Skeletal muscle satellite cell (primary cell): ENCODE results near the gene SAMSN1.

Experiments
- H3K27me3 ChIP-seq: 2 replicates; pipeline ENCODE4 v1.7.0; 2013; ENCODE audit warnings: low read length; ENCODE audit not compliant: control insufficient read depth, insufficient read depth
- H3K36me3 ChIP-seq: 2 replicates; pipeline ENCODE4 v1.7.0; 2013; ENCODE audit warnings: mild to moderate bottlenecking, control low read depth, low read length; ENCODE audit not compliant: insufficient read depth
- H3K4me1 ChIP-seq: 2 replicates; pipeline ENCODE4 v1.7.0; 2013; ENCODE audit warnings: low read length; ENCODE audit not compliant: control insufficient read depth, insufficient read depth
- H3K4me2 ChIP-seq: 2 replicates; pipeline ENCODE4 v1.7.0; 2013; ENCODE audit warnings: mild to moderate bottlenecking, low read length
- H3K4me3 ChIP-seq: 2 replicates; pipeline ENCODE4 v1.7.0; 2013; ENCODE audit warnings: low read length
- H3K9ac ChIP-seq: 2 replicates; pipeline ENCODE4 v1.7.0; 2013; ENCODE audit warnings: mild to moderate bottlenecking, low read depth, low read length, moderate library complexity
- H3K9me3 ChIP-seq: replicated peaks from 2 replicates; pipeline ENCODE4 v1.7.0; 2013; ENCODE audit warnings: mild to moderate bottlenecking, control low read depth, low read length

Gene SAMSN1

GRCh38 chr21:14583629-14584255, 37.6 kb upstream of the SAMSN1 start:
- Histone ChIP-seq H3K36me3 (no peaks in the 10 kb centered on the region), H3K4me1 (no peaks in the 10 kb centered on the region), H3K27me3 (no peaks in the 10 kb centered on the region), H3K9ac (no peak overlapping the region), H3K4me3 (no peak overlapping the region), H3K9me3 (no peaks in the 10 kb centered on the region), H3K4me2 (no peak overlapping the region)

- no peak overlapping the region for H3K9ac ChIP-seq
Measured at GRCh38 chr21:14582934-14583628, 37.0 kb upstream of the SAMSN1 start.

GRCh38 chr21:14581902-14582457, 35.9 kb upstream of the SAMSN1 start:
- H3K36me3 ChIP-seq: no peaks in the 10 kb centered on the region
- H3K4me1 ChIP-seq: no peaks in the 10 kb centered on the region
- H3K4me3 ChIP-seq: no peak overlapping the region
- no peak overlapping the region for H3K4me2 ChIP-seq
- H3K9ac ChIP-seq: no peak overlapping the region
- no peaks in the 10 kb centered on the region for H3K9me3 ChIP-seq
- H3K27me3 ChIP-seq: no peaks in the 10 kb centered on the region

More at GRCh38 chr21:14582934-14583628, 37.0 kb upstream of the SAMSN1 start:
- no peaks in the 10 kb centered on the region for H3K27me3 ChIP-seq
- H3K36me3 ChIP-seq: no peaks in the 10 kb centered on the region
- no peak overlapping the region for H3K4me2 ChIP-seq
- no peaks in the 10 kb centered on the region for H3K4me1 ChIP-seq
- H3K9me3 ChIP-seq: no peaks in the 10 kb centered on the region
- no peak overlapping the region for H3K4me3 ChIP-seq

GRCh38 chr21:14573244-14573643, 27.1 kb upstream of the SAMSN1 start:
- no peaks in the 10 kb centered on the region for H3K4me1 ChIP-seq
- H3K27me3 ChIP-seq: no peaks in the 10 kb centered on the region
- no peak overlapping the region for H3K4me2 ChIP-seq
- H3K4me3 ChIP-seq: no peak overlapping the region
- H3K36me3 ChIP-seq: no peaks in the 10 kb centered on the region
- no peak overlapping the region for H3K9ac ChIP-seq
- no peaks in the 10 kb centered on the region for H3K9me3 ChIP-seq

GRCh38 chr21:14572204-14572780, 26.2 kb upstream of the SAMSN1 start:
- Histone ChIP-seq H3K36me3 (no peaks in the 10 kb centered on the region), H3K4me3 (no peak overlapping the region), H3K9ac (no peak overlapping the region), H3K4me1 (no peaks in the 10 kb centered on the region), H3K4me2 (no peak overlapping the region), H3K27me3 (no peaks in the 10 kb centered on the region), H3K9me3 (no peaks in the 10 kb centered on the region)

- Histone ChIP-seq H3K27me3 (no peaks in the 10 kb centered on the region), H3K4me3 (no peak overlapping the region), H3K36me3 (no peaks in the 10 kb centered on the region)
Measured at GRCh38 chr21:14569868-14570267, 23.8 kb upstream of the SAMSN1 start.

GRCh38 chr21:14569026-14569621, 23.0 kb upstream of the SAMSN1 start:
- Histone ChIP-seq H3K9me3 (no peaks in the 10 kb centered on the region), H3K36me3 (no peaks in the 10 kb centered on the region), H3K4me3 (no peak overlapping the region), H3K9ac (no peak overlapping the region), H3K4me2 (no peak overlapping the region), H3K4me1 (no peaks in the 10 kb centered on the region), H3K27me3 (no peaks in the 10 kb centered on the region)

More at GRCh38 chr21:14569868-14570267, 23.8 kb upstream of the SAMSN1 start:
- no peaks in the 10 kb centered on the region for H3K4me1 ChIP-seq
- no peak overlapping the region for H3K9ac ChIP-seq
- H3K4me2 ChIP-seq: no peak overlapping the region
- H3K9me3 ChIP-seq: no peaks in the 10 kb centered on the region

GRCh38 chr21:14567331-14568279, 21.5 kb upstream of the SAMSN1 start:
- Histone ChIP-seq H3K9me3 (no peaks in the 10 kb centered on the region), H3K4me3 (no peak overlapping the region), H3K27me3 (no peaks in the 10 kb centered on the region), H3K36me3 (no peaks in the 10 kb centered on the region), H3K4me2 (no peak overlapping the region), H3K9ac (no peak overlapping the region), H3K4me1 (no peaks in the 10 kb centered on the region)

GRCh38 chr21:14566894-14567293, 20.8 kb upstream of the SAMSN1 start:
- Histone ChIP-seq H3K27me3 (no peaks in the 10 kb centered on the region), H3K4me1 (no peaks in the 10 kb centered on the region), H3K9ac (no peak overlapping the region), H3K9me3 (no peaks in the 10 kb centered on the region), H3K4me3 (no peak overlapping the region), H3K4me2 (no peak overlapping the region), H3K36me3 (no peaks in the 10 kb centered on the region)

GRCh38 chr21:14562959-14563358, 16.8 kb upstream of the SAMSN1 start:
- H3K4me2 ChIP-seq: no peak overlapping the region
- H3K27me3 ChIP-seq: no peaks in the 10 kb centered on the region
- H3K9me3 ChIP-seq: no peaks in the 10 kb centered on the region
- H3K36me3 ChIP-seq: no peaks in the 10 kb centered on the region
- H3K4me1 ChIP-seq: no peaks in the 10 kb centered on the region
- no peak overlapping the region for H3K9ac ChIP-seq
- no peak overlapping the region for H3K4me3 ChIP-seq
